Gastroesophageal sphincter (tissue), 3 donors: ENCODE results near the gene NPIPA3.
"Not testable (repeated sequence)": the region's sequence is repeated elsewhere in the genome, so short reads cannot be mapped to it uniquely, and the experiment has no call there.

Source experiments
- EP300 ChIP-seq: sonication (generic); formaldehyde crosslinking; IDR thresholded peaks from one replicate; pipeline ENCODE4 v1.6.1; 2017; ENCODE audit warnings: antibody characterized with exemption, mild to moderate bottlenecking
- TF ChIP-seq, protein P1 (sequence below), 4 experiments: fragments of 200-600 bp in 2 of 4; fragments of 450-650 bp in 2 of 4; sonication (generic) in 1 of 4; IDR thresholded peaks; one replicate each; pipeline ENCODE4 v1.5.1; 2017 to 2019; ENCODE audit warnings: antibody characterized with exemption in 4 of 4, mild to moderate bottlenecking in 2 of 4, moderate library complexity in 2 of 4

DNA sequence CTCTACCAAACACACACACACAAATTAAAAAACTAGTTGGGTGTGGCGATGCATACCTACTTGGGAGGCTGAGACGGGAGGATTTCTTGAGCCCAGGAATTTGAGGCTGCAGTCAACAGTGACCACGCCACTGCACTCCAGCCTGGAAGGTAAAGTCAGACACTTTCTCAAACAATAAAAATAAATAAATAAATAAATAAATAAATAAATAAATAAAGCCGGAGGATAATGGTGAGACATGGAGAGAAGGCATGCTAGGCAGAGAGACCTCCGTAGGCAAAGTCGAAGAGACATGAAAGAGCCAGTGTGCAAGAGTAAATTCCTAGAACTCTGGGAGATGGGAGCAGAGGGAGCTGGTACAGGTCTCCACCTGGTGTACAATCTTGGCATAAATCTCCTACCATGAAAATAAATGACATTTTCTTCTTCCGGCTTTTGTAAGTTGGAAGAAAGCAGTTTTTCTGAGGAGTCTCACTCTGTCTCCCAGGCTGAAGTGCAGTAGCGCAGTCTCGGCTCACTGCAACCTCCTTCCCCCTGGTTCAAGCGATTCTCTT lies 37.7 kb downstream of the NPIPA3 start:
- not testable (repeated sequence) for TF ChIP-seq EP300
- TF ChIP-seq, protein P1, sequence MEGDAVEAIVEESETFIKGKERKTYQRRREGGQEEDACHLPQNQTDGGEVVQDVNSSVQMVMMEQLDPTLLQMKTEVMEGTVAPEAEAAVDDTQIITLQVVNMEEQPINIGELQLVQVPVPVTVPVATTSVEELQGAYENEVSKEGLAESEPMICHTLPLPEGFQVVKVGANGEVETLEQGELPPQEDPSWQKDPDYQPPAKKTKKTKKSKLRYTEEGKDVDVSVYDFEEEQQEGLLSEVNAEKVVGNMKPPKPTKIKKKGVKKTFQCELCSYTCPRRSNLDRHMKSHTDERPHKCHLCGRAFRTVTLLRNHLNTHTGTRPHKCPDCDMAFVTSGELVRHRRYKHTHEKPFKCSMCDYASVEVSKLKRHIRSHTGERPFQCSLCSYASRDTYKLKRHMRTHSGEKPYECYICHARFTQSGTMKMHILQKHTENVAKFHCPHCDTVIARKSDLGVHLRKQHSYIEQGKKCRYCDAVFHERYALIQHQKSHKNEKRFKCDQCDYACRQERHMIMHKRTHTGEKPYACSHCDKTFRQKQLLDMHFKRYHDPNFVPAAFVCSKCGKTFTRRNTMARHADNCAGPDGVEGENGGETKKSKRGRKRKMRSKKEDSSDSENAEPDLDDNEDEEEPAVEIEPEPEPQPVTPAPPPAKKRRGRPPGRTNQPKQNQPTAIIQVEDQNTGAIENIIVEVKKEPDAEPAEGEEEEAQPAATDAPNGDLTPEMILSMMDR (IDR thresholded peaks at IDR 0.05): not testable (repeated sequence)
